MM.1S (cell line): Measurements from ENCODE around the gene CYP8B1.

ENCODE experiments used
- EZH2phosphoT487 ChIP-seq: fragments of 300-600 bp; sonication (generic); IDR thresholded peaks from 2 replicates; pipeline ENCODE4 v1.6.1; 2018; ENCODE audit warnings: antibody characterized with exemption, low read length
- TF ChIP-seq, protein P1 (sequence below): fragments of 300-600 bp; sonication (generic); IDR thresholded peaks from 2 replicates; pipeline ENCODE4 v1.5.1; 2016; ENCODE audit warnings: antibody characterized with exemption, low read length, mixed read lengths

DNA sequence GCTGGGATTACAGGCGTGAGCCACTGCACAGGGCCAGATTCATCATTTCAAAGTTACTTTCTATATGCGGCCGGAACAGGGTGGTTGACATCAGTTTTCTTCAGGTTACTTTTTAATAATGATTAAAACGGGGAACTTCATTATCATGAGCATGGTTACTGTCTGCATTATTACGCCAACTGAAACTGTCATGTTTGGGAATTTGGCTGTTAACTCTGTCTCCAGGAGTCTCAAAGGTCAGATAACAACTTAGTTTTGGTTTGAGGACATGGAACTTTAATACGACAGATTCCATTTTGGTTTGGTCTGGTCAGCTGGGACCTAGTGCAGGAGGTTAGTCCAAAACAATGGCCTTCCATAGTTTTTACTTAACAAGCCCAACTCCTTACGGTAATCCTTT is 8.5 kb downstream of the CYP8B1 start:
- TF ChIP-seq, protein P1, sequence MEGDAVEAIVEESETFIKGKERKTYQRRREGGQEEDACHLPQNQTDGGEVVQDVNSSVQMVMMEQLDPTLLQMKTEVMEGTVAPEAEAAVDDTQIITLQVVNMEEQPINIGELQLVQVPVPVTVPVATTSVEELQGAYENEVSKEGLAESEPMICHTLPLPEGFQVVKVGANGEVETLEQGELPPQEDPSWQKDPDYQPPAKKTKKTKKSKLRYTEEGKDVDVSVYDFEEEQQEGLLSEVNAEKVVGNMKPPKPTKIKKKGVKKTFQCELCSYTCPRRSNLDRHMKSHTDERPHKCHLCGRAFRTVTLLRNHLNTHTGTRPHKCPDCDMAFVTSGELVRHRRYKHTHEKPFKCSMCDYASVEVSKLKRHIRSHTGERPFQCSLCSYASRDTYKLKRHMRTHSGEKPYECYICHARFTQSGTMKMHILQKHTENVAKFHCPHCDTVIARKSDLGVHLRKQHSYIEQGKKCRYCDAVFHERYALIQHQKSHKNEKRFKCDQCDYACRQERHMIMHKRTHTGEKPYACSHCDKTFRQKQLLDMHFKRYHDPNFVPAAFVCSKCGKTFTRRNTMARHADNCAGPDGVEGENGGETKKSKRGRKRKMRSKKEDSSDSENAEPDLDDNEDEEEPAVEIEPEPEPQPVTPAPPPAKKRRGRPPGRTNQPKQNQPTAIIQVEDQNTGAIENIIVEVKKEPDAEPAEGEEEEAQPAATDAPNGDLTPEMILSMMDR = no peak
- TF ChIP-seq EZH2phosphoT487 = no peak
